GM06990 (cell line): ENCODE data around the gene APOH.
"Not testable (repeated sequence)": the region's sequence is repeated elsewhere in the genome, so short reads cannot be mapped to it uniquely, and the experiment has no call there.

Experiments used
- DNase-seq: peaks from one replicate; pipeline ENCODE4 v3.0.0-alpha.2; 2011; ENCODE audit not compliant: insufficient read length; ENCODE audit errors: extremely low read depth
- H3K27me3 ChIP-seq: replicated peaks from 2 replicates; pipeline ENCODE4 v1.6.0; 2011; ENCODE audit warnings: low read length; ENCODE audit not compliant: control insufficient read depth, insufficient read depth
- H3K36me3 ChIP-seq: 2 replicates; pipeline ENCODE4 v1.5.1; 2011; ENCODE audit warnings: low read length; ENCODE audit not compliant: control insufficient read depth, insufficient read depth
- H3K4me3 ChIP-seq: replicated peaks from 2 replicates; pipeline ENCODE4 v1.5.1; 2011; ENCODE audit warnings: low read depth, mild to moderate bottlenecking, control low read depth, low read length
- TF ChIP-seq, protein P1 (sequence below): IDR thresholded peaks from 2 replicates; pipeline ENCODE4 v1.5.1; 2011; ENCODE audit warnings: low read length, control low read depth, mild to moderate bottlenecking, inconsistent platforms; ENCODE audit not compliant: insufficient read depth, poor library complexity, severe bottlenecking

Gene APOH

DNA sequence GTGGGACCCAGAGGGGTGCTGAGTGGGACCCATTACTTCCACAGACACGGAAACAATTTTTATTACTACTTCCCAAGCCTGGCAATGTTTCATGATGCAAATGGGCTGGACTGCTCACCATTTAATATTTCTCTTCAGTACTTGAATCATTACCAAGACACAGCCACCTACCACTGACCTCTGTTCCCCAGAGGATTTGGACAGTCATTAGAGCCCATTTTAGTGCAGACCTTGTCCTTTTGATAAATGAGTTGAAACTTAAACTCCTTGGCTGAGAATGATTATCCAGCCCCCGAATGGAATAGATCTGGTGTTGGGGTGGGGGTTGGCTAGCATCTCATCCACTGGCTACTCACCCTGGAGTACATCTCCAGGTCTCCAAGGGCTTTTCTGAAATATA, 33.6 kb upstream of the APOH start:
- TF ChIP-seq, protein P1, sequence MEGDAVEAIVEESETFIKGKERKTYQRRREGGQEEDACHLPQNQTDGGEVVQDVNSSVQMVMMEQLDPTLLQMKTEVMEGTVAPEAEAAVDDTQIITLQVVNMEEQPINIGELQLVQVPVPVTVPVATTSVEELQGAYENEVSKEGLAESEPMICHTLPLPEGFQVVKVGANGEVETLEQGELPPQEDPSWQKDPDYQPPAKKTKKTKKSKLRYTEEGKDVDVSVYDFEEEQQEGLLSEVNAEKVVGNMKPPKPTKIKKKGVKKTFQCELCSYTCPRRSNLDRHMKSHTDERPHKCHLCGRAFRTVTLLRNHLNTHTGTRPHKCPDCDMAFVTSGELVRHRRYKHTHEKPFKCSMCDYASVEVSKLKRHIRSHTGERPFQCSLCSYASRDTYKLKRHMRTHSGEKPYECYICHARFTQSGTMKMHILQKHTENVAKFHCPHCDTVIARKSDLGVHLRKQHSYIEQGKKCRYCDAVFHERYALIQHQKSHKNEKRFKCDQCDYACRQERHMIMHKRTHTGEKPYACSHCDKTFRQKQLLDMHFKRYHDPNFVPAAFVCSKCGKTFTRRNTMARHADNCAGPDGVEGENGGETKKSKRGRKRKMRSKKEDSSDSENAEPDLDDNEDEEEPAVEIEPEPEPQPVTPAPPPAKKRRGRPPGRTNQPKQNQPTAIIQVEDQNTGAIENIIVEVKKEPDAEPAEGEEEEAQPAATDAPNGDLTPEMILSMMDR: no peak
- no peaks in the 10 kb centered on the region; the same call in 1 of the 2 replicates for H3K27me3 ChIP-seq
- H3K36me3 ChIP-seq: no peaks in the 10 kb centered on the region
- no peak overlapping the region for H3K4me3 ChIP-seq
- no peak for DNase-seq

DNA sequence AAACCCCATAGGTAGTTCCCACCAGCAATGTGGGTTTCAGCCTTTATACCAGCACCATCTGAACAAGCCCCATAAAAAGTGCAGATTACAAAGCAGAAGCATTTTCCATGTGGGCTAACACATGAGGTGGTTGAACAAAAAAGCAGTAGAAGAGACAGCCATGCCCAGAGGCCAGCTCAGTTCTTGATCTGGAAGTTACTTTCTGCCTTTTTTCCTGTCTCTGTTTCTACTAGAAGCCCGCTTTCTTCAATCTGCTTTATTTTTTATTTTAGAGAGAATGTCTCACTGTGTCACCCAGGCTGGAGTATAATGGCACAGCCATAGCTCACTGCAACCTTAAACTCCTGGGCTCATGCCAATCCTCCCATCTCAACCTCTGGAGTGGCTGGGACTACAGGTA, 31.5 kb upstream of the APOH start:
- H3K36me3 ChIP-seq: no peaks in the 10 kb centered on the region
- no peak for DNase-seq
- no peak overlapping the region for H3K4me3 ChIP-seq
- TF ChIP-seq, protein P1: no peak
- no peaks in the 10 kb centered on the region for H3K27me3 ChIP-seq

DNA sequence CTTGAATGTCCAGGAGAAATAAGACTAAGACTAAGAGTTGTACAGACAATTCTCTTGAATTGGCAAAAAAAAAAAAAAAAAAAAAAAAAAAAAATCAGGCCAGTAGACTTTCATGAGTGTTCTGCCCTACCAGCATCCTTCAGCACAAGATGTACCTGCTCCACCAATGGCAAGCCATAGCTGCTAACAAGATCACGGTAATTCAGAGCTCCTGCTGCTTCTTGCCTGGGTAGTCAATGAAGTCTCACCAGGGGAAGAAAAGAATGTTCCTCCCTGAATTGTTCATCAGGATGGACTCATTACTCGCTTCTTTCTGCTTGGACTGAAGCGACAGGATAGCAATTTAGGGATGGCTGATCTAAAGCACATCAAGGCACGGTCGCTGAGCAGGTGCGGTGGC, 31.1 kb upstream of the APOH start:
- Histone ChIP-seq H3K4me3 (no peak overlapping the region), H3K36me3 (no peaks in the 10 kb centered on the region), H3K27me3 (no peaks in the 10 kb centered on the region)
- TF ChIP-seq, protein P1: no peak
- DNase-seq: no peak

DNA sequence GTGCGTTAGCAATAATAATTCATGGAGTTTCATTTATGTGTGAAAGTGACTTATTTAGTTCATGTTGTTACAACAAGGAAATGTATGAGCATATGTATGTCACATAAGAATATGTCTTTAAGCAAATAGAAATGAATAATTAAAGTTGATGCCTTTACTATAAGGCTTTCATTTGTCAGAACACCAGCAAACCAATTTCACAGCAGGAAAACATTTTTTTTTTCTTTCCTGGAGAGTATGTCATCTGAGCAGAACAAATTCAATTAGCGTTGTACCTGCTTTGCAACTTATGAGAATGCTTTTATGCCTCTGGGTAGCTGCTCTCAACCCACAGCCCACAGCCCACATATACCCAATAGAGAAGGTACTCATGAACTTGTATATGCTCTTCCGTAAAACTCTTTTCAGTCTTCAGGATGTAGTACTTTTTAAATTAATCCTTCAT, 26.3 kb upstream of the APOH start:
- no peak for DNase-seq
- TF ChIP-seq, protein P1: no peak
- H3K4me3 ChIP-seq: no peak overlapping the region
- no peaks in the 10 kb centered on the region for H3K27me3 ChIP-seq
- no peaks in the 10 kb centered on the region for H3K36me3 ChIP-seq

DNA sequence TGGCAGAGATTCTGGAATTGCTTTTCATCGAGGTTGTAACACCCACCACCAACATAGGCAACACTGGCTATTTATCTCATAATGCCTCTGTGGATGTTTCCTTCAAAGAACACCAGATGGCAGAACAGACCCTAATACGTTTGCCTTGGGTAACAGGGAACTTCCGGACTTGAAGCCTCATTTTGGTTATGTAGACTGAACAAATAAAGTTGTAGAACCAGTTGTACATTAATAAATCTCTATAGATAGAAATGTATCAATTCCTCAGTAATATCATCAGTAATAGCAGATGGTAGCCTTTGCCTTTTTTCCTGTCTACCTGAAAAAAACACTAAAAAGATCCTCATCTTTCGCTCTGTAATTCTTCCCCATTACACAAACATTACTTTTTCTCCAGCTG, 25.9 kb upstream of the APOH start:
- peak; percentile 16 for DNase-seq

DNA sequence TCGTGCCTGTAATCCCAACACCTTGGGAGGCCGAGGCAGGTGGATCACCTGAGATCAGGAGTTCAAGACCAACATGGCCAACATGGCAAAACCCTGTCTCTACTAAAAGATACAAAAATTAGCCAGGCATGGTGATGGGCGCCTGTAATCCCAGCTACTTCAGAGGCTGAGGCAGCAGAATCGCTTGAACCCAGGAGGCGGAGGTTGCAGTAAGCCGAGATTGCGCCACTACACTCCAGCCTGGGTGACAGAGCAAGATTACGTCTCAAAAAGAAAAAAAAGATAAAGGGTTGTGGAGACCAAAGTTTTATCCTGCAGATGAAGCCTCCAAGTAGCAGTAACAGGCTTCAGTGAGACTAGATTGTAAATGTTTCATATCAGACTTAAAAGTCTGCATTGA, 24.2 kb upstream of the APOH start:
- H3K4me3 ChIP-seq, H3K36me3 ChIP-seq, H3K27me3 ChIP-seq, DNase-seq: not testable (repeated sequence)

More for the DNA sequence above, 25.9 kb upstream of the APOH start:
- Histone ChIP-seq H3K27me3 (no peaks in the 10 kb centered on the region), H3K36me3 (no peaks in the 10 kb centered on the region), H3K4me3 (no peak overlapping the region)
- TF ChIP-seq, protein P1: peak; percentile 62
